Stimulated activated CD8-positive, alpha-beta memory T cell treated with anti-CD3 and anti-CD28 coated beads, Interleukin-15, amount 100 ng/mL, for 24 hours (primary cell): Measurements from ENCODE around the gene NCL.
A peak's percentile ranks its signal among the peaks of the same experiment; 100 is the strongest.
"Not testable (repeated sequence)": the region's sequence is repeated elsewhere in the genome, so short reads cannot be mapped to it uniquely, and the experiment has no call there.

ENCODE experiments used
- DNase-seq: peaks from one replicate; pipeline ENCODE4 v3.0.0-alpha.2; 2020; ENCODE audit warnings: low read depth

Gene NCL

GRCh38 chr2:231430437-231430836 is 33.8 kb downstream of the NCL start:
- not testable (repeated sequence) for DNase-seq

- DNase-seq = no peak
These were observed 34.4 kb downstream of the NCL start for GRCh38 chr2:231429901-231430300.

GRCh38 chr2:231429152-231429551 is 35.1 kb downstream of the NCL start:
- DNase-seq = no peak

- DNase-seq = no peak
These were observed 37.2 kb downstream of the NCL start for GRCh38 chr2:231427116-231427515.

- DNase-seq = no peak
These were observed 38.2 kb downstream of the NCL start for GRCh38 chr2:231425811-231426703.

- DNase-seq = no peak
These were observed 38.9 kb downstream of the NCL start for GRCh38 chr2:231425291-231425810.

- DNase-seq = no peak
These were observed 41.1 kb downstream of the NCL start for GRCh38 chr2:231423176-231423575.

- DNase-seq = no peak
These were observed 42.2 kb downstream of the NCL start for GRCh38 chr2:231422056-231422455.

GRCh38 chr2:231421051-231421580 is 43.2 kb downstream of the NCL start:
- no peak for DNase-seq

- no peak for DNase-seq
These were observed 45.3 kb downstream of the NCL start for GRCh38 chr2:231418820-231419640.

- DNase-seq = no peak
These were observed 49.3 kb downstream of the NCL start for GRCh38 chr2:231415029-231415428.

GRCh38 chr2:231413921-231414476 is 50.3 kb downstream of the NCL start:
- no peak for DNase-seq

GRCh38 chr2:231413456-231413855 is 50.8 kb downstream of the NCL start:
- DNase-seq = no peak

GRCh38 chr2:231412618-231412963 is 51.7 kb downstream of the NCL start:
- DNase-seq = no peak

GRCh38 chr2:231411831-231412617 is 52.3 kb downstream of the NCL start:
- peak; percentile 49 for DNase-seq

- no peak for DNase-seq
These were observed 53.0 kb downstream of the NCL start for GRCh38 chr2:231411237-231411636.

GRCh38 chr2:231410293-231411004 is 53.8 kb downstream of the NCL start:
- DNase-seq = no peak

GRCh38 chr2:231409776-231410175 is 54.5 kb downstream of the NCL start:
- no peak for DNase-seq

GRCh38 chr2:231408304-231408703 is 56.0 kb downstream of the NCL start:
- not testable (repeated sequence) for DNase-seq

GRCh38 chr2:231407686-231408085 is 56.6 kb downstream of the NCL start:
- not testable (repeated sequence) for DNase-seq
